NCI-H1092 (cell line): ENCODE data around the gene FAM13A.
"Not testable (repeated sequence)": the region's sequence is repeated elsewhere in the genome, so short reads cannot be mapped to it uniquely, and the experiment has no call there.

Source experiments
- DNase-seq: peaks from one replicate; lab custom pipeline; 2025; lab: John Stamatoyannopoulos, UW

The FAM13A gene

DNA sequence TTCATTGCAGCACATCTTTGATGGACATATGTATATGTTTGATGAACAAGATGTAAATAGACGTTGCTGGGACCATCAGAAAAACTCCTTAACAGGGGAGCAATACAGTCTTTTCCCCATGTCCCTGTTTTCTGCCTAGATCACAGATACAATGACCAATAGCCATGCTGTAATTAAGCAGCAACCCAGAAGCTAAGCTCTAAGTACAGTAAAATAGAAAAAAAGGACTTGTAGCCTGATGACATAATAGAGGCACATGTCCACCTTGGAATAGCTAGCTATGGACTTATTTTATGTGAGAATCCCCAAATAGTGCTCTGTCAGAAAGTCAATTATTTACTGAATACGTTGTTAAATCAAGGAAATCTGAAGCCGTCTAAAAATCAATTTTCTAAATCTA, 14.9 kb downstream of the FAM13A start:
- no peak for DNase-seq

DNA sequence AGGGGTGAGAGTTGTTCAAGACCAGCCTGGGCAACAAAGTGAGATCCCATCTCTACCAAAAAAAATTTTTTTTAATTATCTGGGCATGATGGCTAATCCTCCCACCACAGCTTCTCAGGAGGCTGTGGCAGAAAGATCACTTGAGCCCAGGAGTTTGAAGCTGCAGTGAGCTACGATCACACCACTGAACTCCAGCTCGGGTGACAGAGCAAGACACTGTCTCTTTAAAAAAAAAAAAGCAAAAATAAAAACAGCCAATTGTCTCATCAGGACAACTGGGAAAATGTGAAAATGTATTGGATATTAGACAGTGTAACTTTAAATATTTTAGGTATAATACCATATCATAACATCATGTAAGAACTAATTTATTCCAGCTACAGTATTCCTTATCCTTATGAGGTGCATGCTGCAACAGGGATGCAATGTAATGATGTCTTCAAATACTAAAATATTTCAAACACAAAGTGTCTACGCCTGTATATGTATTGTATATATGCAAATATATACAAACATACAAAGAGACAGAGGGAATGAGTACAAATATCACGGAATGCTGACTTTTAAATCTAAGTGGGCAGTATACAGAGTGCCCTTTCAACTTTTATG, 17.2 kb downstream of the FAM13A start:
- DNase-seq, result no peak

GRCh38 chr4:89036535-89036934, 20.4 kb downstream of the FAM13A start:
- no peak for DNase-seq

GRCh38 chr4:89031272-89031671, 25.7 kb downstream of the FAM13A start:
- DNase-seq, result no peak

DNA sequence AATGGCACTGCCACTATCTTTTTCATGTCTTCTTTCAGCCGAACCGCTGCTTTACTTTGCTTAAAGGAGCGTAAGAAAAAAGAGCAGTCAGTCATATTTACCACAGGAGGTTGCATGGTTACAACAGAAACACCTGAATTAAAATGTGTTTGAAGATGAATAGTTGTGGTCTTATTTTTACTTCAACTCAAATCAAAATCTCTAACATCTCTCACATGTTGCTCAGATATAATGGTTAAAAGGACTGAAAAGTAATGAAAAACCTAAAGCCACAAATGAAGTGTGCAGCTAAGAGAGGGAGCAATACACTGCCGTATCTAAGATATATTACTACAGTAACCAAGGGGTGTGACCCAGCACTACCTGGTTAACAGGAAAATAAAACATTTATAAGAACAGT, 27.4 kb downstream of the FAM13A start:
- no peak for DNase-seq

DNA sequence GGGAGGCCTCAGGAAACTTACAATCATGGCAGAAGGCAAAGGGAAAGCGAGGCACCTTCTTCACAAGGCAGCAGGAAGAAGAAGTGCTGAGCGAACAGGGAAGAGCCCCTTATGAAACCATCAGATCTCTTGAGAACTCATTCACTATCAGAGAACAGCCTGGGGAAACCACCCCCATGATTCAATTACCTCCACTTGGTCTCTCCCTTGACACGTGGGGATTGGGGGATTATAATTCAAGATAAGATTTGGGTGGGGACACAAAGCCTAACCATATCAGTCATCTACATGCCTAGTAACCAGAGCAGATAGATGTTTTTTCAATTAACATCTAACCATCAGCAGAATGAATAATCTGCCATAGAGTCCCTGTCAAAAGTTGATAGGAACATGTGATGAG, 30.4 kb downstream of the FAM13A start:
- DNase-seq, result no peak

GRCh38 chr4:89024051-89024675, 32.8 kb downstream of the FAM13A start:
- DNase-seq, result peak; percentile 74

DNA sequence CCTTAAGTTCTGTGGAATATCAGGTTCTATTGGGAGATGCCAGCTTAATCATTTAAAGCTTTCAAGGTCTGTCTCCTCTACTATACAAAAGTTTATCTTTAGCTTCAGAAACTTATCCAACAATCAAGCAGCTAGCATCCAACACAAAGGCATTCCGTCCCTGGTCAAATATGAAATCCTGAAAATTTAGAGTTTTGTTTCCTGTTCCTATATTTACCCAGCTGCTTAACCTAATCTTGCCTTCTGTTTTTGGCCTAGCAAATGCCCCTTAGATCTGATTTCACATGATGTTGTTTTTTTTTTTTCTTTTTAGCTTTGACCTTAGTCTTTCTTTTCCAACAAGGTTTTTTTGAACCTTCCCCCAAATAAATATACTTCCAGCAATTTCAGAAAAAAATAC, 33.8 kb downstream of the FAM13A start:
- DNase-seq, result no peak

- DNase-seq, result no peak
Measured at GRCh38 chr4:89022426-89023128, 34.4 kb downstream of the FAM13A start.

- DNase-seq, result no peak
Measured at GRCh38 chr4:89021684-89022083, 35.3 kb downstream of the FAM13A start.

DNA sequence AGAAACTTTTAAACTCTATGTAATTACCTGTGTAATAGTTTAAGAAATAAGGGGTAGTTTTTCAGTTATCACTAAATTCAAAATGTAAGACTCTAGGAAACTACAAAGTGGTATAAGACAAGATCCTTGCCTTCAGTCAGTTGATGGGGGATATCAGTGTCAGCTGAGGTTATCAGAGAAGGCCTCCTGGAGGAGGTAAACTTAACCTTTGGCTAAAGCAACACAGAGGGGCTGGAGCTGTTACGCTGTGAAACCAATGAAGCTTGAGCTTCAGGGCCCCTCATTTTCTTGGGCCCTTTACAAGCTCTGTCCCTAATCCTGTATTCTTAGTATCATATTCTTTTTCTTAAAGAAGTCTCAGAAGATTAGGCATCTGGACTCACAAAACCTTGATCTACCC, 35.9 kb downstream of the FAM13A start:
- DNase-seq, result no peak

DNA sequence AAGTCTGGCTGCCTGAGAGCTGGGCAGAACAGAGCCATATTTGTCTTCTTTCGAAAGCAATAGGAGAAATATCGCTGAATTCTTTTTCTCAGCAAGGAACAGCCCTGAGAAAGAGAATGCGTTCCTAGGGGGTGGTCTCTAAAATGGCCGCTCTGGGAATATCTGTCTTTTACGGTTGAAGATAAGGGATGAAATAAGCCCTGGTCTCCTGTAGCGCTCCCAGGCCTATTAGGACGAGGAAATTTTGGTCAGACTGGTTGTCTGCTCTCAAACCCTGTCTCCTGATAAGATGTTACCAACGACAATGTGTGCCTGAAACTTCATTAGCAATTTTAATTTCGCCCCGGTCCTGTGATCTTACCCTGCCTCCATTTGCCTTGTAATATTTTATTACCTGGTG, 42.1 kb downstream of the FAM13A start:
- DNase-seq, result not testable (repeated sequence)

GRCh38 chr4:89009761-89010369, 47.1 kb downstream of the FAM13A start:
- no peak for DNase-seq

DNA sequence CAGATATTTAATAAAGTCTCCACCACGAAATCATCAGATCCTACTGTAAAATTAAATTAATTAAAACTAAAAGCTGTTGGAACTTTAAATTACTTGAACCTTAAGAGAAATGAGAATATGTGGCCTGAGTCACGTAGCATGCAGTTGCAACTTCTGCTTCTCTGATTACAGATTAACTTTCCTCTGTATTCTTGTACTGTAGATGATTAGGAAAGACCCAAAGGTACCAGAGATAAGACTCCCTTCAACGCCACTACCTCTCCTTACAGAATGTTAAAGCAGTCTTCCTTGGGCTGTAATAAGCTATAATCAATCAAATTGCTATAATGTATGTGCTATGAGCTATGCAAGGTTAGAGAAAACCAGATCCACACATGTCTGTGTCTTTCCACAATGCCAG, 47.9 kb downstream of the FAM13A start:
- DNase-seq, result no peak

- no peak for DNase-seq
Measured at GRCh38 chr4:89008166-89008565, 48.8 kb downstream of the FAM13A start.

DNA sequence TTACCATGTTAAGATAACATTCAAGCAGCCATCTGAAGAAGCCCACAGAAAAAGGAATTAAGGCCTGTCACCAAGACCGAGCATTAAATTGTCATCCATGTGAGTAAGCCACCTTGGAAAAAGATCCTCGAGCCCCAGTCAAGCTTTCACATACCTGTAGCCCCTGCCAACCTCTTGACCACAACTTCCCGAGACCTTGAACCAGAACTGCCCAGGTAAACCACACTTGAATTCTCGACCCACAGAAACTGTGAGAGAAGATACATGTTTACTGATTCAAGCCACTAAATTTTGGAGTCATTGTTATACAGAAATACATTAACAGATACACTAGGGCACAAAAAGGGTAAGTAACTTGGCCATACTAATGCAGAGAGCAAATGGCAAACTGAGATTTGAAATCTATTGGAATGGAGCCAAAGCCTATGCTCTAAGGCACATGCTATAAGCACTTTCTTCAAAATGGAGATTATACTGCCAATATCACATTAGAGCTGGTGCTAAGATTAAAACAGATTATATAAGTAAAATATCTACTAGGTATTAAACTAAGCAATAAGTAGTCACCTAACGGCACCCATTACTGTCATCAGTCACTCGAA, 49.5 kb downstream of the FAM13A start:
- no peak for DNase-seq

- no peak for DNase-seq
Measured at GRCh38 chr4:89006307-89006706, 50.7 kb downstream of the FAM13A start.

GRCh38 chr4:89005066-89005465, 51.9 kb downstream of the FAM13A start:
- not testable (repeated sequence) for DNase-seq

DNA sequence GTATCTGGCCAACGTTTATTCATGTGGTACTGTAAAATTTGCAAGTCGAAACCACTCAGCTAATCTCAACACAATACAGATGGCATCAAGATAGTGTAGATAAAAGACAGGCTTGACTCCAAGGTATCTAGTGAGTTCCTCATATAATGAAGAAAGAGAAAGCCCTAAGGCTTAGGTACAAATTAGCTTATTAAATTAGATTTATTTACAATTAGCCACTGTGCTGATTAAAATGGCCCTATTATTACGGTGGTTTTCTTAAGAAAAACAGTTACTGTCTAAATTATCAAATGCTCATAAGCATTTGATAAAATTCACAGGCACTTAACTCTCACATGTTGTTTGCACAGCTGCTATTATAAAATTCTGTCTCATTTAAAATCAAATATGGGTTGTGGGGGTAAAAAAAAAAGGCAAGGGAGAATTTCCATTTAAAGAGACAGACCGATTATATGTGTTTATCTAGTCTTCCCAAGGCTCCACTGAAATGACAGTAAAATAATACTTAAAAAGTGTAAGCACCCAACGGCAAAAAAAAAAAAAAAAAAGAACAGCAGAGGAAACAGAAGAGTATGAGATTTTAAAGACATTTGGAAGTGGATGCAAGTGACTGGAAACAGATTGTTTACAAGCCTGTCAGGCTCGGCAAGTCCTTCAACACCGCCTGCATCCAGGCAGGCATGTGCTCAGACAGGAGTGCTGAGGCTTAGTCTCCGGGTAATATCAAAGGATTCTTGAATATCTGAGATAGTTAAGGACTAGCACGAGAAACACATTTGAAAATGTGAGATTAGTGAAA, 55.1 kb downstream of the FAM13A start:
- DNase-seq, result peak; percentile 83

DNA sequence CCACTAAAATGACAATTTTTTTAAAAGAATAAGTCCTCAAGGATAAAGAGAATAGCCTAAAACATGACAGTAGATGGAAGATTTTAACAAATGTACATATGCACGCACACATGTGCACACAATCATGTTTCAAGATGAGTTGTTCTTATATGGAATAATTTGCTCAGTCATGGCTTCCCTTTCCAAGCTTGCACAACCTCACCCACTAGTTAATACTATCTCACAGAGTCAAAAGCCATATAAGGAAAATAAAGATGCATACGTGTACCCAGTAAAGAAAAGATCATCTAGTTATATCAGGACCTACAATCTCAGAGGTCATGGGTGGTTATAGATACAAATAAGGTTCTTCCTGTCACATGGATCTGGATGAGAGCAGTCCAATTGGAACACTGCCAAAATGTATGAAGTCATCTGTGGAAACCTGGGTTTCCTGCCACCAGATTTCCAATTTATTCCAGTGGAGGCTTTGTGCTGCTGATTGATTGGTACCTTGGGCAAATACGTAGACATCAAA, 56.1 kb downstream of the FAM13A start:
- DNase-seq, result peak; percentile 97

GRCh38 chr4:89000382-89000781, 56.6 kb downstream of the FAM13A start:
- no peak for DNase-seq
